ENCODE measurements around the gene PTPN13.

- TF ChIP-seq GATA3 (IDR thresholded peaks at IDR 0.05; ENCODE audit: low read depth, low read length) (no peak), GATA2 (IDR thresholded peaks at IDR 0.05; ENCODE audit: low read depth, low read length) (no peak)
These were observed 93.9 kb downstream of the PTPN13 start for GRCh38 chr4:86688026-86688425.

All from SH-SY5Y (cell line).